GM12892 (cell line): ENCODE data around the gene TMC8.

ENCODE experiments used
- POLR2A ChIP-seq: IDR thresholded peaks from 2 replicates; pipeline ENCODE4 v1.6.1; 2011; ENCODE audit warnings: low read depth, low read length, control low read depth
- POLR2AphosphoS5 ChIP-seq: IDR thresholded peaks from 2 replicates; pipeline ENCODE4 v1.6.1; 2011; ENCODE audit warnings: low read depth, low read length, control low read depth
- TAF1 ChIP-seq: IDR thresholded peaks from 2 replicates; pipeline ENCODE4 v1.6.1; 2011; ENCODE audit warnings: low read depth, mild to moderate bottlenecking, control low read depth, low read length, borderline replicate concordance

- TF ChIP-seq POLR2AphosphoS5 (peak; percentile 47; the same call in 1 of the 2 replicates), POLR2A (peak; percentile 52), TAF1 (no peak)
Observed at GRCh38 chr17:78173097-78173715, 42.6 kb downstream of the TMC8 start.
